Activated CD8-positive, alpha-beta memory T cell treated with anti-CD3 and anti-CD28 coated beads, Interleukin-2, amount 50 U/mL, for 1 hour (primary cell): ENCODE results near the gene NCLN.
"Not testable (repeated sequence)": the region's sequence is repeated elsewhere in the genome, so short reads cannot be mapped to it uniquely, and the experiment has no call there.

Experiments
- DNase-seq: peaks from one replicate; pipeline ENCODE4 v3.0.0-alpha.2; 2020; ENCODE audit errors: extremely low read depth

Gene NCLN

GRCh38 chr19:3185461-3186159, at the start of gene NCLN:
Gene NCLN (plus strand): TSS chr19:3185930. CDS start chr19:3186031, 101 bp downstream.
- DNase-seq, result peak; percentile 85

- no peak for DNase-seq
Measured at GRCh38 chr19:3135961-3136683, 49.6 kb upstream of the NCLN start, which contains the start of gene GNA15. Gene GNA15 (plus strand): TSS chr19:3136033. CDS start chr19:3136451, 418 bp downstream.

GRCh38 chr19:3136684-3137055, 49.1 kb upstream of the NCLN start:
- DNase-seq, result no peak

GRCh38 chr19:3137119-3137518, 48.6 kb upstream of the NCLN start:
- no peak for DNase-seq

- DNase-seq, result no peak
Measured at GRCh38 chr19:3138268-3138667, 47.5 kb upstream of the NCLN start.

- DNase-seq, result no peak
Measured at GRCh38 chr19:3140667-3141038, 45.1 kb upstream of the NCLN start.

GRCh38 chr19:3142292-3142670, 43.4 kb upstream of the NCLN start:
- DNase-seq, result no peak

GRCh38 chr19:3142781-3143337, 42.9 kb upstream of the NCLN start:
- no peak for DNase-seq

- no peak for DNase-seq
Measured at GRCh38 chr19:3145909-3146676, 39.6 kb upstream of the NCLN start.

- DNase-seq, result no peak
Measured at GRCh38 chr19:3146677-3147100, 39.0 kb upstream of the NCLN start.

GRCh38 chr19:3148503-3148902, 37.2 kb upstream of the NCLN start:
- no peak for DNase-seq

GRCh38 chr19:3149089-3149488, 36.6 kb upstream of the NCLN start:
- no peak for DNase-seq

- DNase-seq, result no peak
Measured at GRCh38 chr19:3149526-3150505, 35.9 kb upstream of the NCLN start.

GRCh38 chr19:3150739-3151329, 34.9 kb upstream of the NCLN start:
- no peak for DNase-seq

- no peak for DNase-seq
Measured at GRCh38 chr19:3151563-3152418, 33.9 kb upstream of the NCLN start.

GRCh38 chr19:3152419-3152780, 33.3 kb upstream of the NCLN start:
- DNase-seq, result no peak

- DNase-seq, result no peak
Measured at GRCh38 chr19:3153286-3154230, 32.2 kb upstream of the NCLN start.

- not testable (repeated sequence) for DNase-seq
Measured at GRCh38 chr19:3154447-3154846, 31.3 kb upstream of the NCLN start.
